Measurements from ENCODE around the gene NCOA1. TPM values are rescaled to one million over a fixed set of nuclear protein-coding genes. Genes with fewer than 3 reads are reported as not detected.
"Not testable (repeated sequence)": the region's sequence is repeated elsewhere in the genome, so short reads cannot be mapped to it uniquely, and the experiment has no call there.

The NCOA1 gene
- total and polyA plus RNA-seq, 10 of the 15 experiments (the other 5 are each of a cell fraction or from before 2014, with no cell fraction given), result 1.8 to 35.6 (median 6.1) TPM

GRCh38 chr2:24482972-24483300 lies 8.1 kb upstream of the NCOA1 start:
- no peak for FAIRE-seq
- POLR2A ChIA-PET, result no interaction called here
- RAD21 ChIA-PET (ENCODE audit: unreplicated experiment), result no interaction called here
- ATAC-seq, result no peak
- SMC1A ChIA-PET (ENCODE audit: uncharacterized antibody, unreplicated experiment), result interaction anchor here (0.8 to 1.0 kb wide), 2 partner anchors 32 to 58 kb away, joined by 3 read pairs; no protein-coding TSS in a partner anchor
- Histone ChIP-seq H4K20me1 (ENCODE audit: control insufficient read depth, insufficient read depth) (no peaks in the 10 kb centered on the region), H3K27ac (ENCODE audit: control insufficient read depth, insufficient read depth) (no peak overlapping the region), H2AFZ (ENCODE audit: control insufficient read depth, low read depth, low read length) (no peak overlapping the region), H3K27me3 (replicated peaks in 1 of 2; ENCODE audit: control insufficient read depth in 2 of 2, insufficient read depth in 2 of 2, low read length in 1 of 2) (no peaks in the 10 kb centered on the region), H3K79me2 (ENCODE audit: control insufficient read depth, insufficient read depth, low read length) (no peaks in the 10 kb centered on the region), H3K36me3 (ENCODE audit: control insufficient read depth in 2 of 2, insufficient read depth in 2 of 2, low read length in 1 of 2) (no peaks in the 10 kb centered on the region), H3K9me3 (replicated peaks; ENCODE audit: control insufficient read depth, insufficient read depth, low read length) (no peaks in the 10 kb centered on the region; the same call in 2 of the 3 replicates), H3K4me3 (no peak overlapping the region), H3K4me2 (ENCODE audit: control insufficient read depth, insufficient read depth) (no peak overlapping the region), H3K4me1 (ENCODE audit: control insufficient read depth, insufficient read depth, low read length) (no peaks in the 10 kb centered on the region), H3K9ac (ENCODE audit: control insufficient read depth, insufficient read depth, low read length) (no peak overlapping the region)
- in situ Hi-C loops (cut with MboI) (no loop called here), intact Hi-C loops (cut with micrococcal nuclease; ENCODE audit: unreplicated experiment) (no loop called here)
- TF ChIP-seq LARP7 (IDR thresholded peaks at IDR 0.05) (no peak), ATF7 (IDR thresholded peaks at IDR 0.05; ENCODE audit: low read depth) (no peak), KLF5 (IDR thresholded peaks at IDR 0.05; ENCODE audit: partially characterized antibody) (no peak), ZBED1 (IDR thresholded peaks at IDR 0.05; ENCODE audit: borderline replicate concordance) (no peak), HDAC6 (IDR thresholded peaks at IDR 0.05; ENCODE audit: unreplicated experiment) (no peak), ZNF622 (IDR thresholded peaks at IDR 0.05) (no peak), ZBTB40 (IDR thresholded peaks at IDR 0.05; ENCODE audit: borderline replicate concordance) (no peak), CREB1 (IDR thresholded peaks at IDR 0.05; ENCODE audit: low read depth) (no peak), EP300 (IDR thresholded peaks at IDR 0.05; ENCODE audit: borderline replicate concordance in 1 of 2, control insufficient read depth in 1 of 2, low read depth in 2 of 2, low read length in 2 of 2) (no peak), STAT1 (conservative IDR thresholded peaks at IDR 0.05) (no peak), HSF1 (IDR thresholded peaks at IDR 0.05; ENCODE audit: low read depth, low read length) (no peak)
- BruUV-seq (replicated peaks), result no TSS peak
- WGBS (ENCODE audit: insufficient coverage, insufficient replicate concordance, low lambda C conversion rate, missing lambda C conversion rate), result 50% methylated on average over 3 of the region's 3 CpGs
- DNase-seq (ENCODE audit: low read depth, low spot score), result no peak
- CTCF ChIA-PET, result interaction anchor here (1.6 kb wide), 1 partner anchor 60 kb away, joined by 5 read pairs; no protein-coding TSS in a partner anchor

GRCh38 chr2:24484677-24485076 lies 6.4 kb upstream of the NCOA1 start:
- in situ Hi-C loops (cut with MboI); H3K4me2 ChIP-seq (ENCODE audit: control insufficient read depth, insufficient read depth); RAD21 ChIA-PET (ENCODE audit: unreplicated experiment); CTCF ChIA-PET; H3K27ac ChIP-seq (ENCODE audit: control insufficient read depth, insufficient read depth); FAIRE-seq; H3K79me2 ChIP-seq (ENCODE audit: control insufficient read depth, insufficient read depth, low read length); H3K4me3 ChIP-seq; H3K36me3 ChIP-seq (ENCODE audit: control insufficient read depth in 2 of 2, insufficient read depth in 2 of 2, low read length in 1 of 2); H3K27me3 ChIP-seq (replicated peaks in 1 of 2; ENCODE audit: control insufficient read depth in 2 of 2, insufficient read depth in 2 of 2, low read length in 1 of 2); DNase-seq (ENCODE audit: low read depth, low spot score); intact Hi-C loops (cut with micrococcal nuclease; ENCODE audit: unreplicated experiment); POLR2A ChIA-PET; H3K9me3 ChIP-seq (replicated peaks; ENCODE audit: control insufficient read depth, insufficient read depth, low read length); H2AFZ ChIP-seq (ENCODE audit: control insufficient read depth, low read depth, low read length); H4K20me1 ChIP-seq (ENCODE audit: control insufficient read depth, insufficient read depth); BruUV-seq (replicated peaks); H3K9ac ChIP-seq (ENCODE audit: control insufficient read depth, insufficient read depth, low read length); ATAC-seq; H3K4me1 ChIP-seq (ENCODE audit: control insufficient read depth, insufficient read depth, low read length): not testable (repeated sequence)
- SMC1A ChIA-PET (ENCODE audit: uncharacterized antibody, unreplicated experiment), result interaction anchor here (0.7 kb wide), 1 partner anchor 235 kb away, joined by 3 read pairs; no protein-coding TSS in a partner anchor
- 70% methylated on average over 6 of the region's 6 CpGs for WGBS (ENCODE audit: insufficient coverage, insufficient replicate concordance, low lambda C conversion rate, missing lambda C conversion rate)

Measured in GM12878 (cell line).